ENCODE results near the gene TREH. TPM values are rescaled to one million over a fixed set of nuclear protein-coding genes. Genes with fewer than 3 reads are reported as not detected.

The TREH gene
- total and polyA plus RNA-seq, 4 donors: 0.17 to 1.1 (median 0.19) TPM; not detected in 1

- no peak for ATAC-seq (ENCODE audit: insufficient read depth, low FRiP score)
- no peak for TF ChIP-seq CTCF (IDR thresholded peaks at IDR 0.05; ENCODE audit: control extremely low read depth, extremely low read depth)
- peak overlapping the region in 1 of 2 donors; percentile 18 for H3K27ac ChIP-seq (ENCODE audit: low read depth in 1 of 2, low read length in 1 of 2)
- DNase-seq: peak in 1 of 3 donors; percentile 9
- H3K4me3 ChIP-seq: no peak overlapping the region
- peaks cover 0 to 4% (median 3%) of the 10 kb centered on the region in 5 donors for H3K4me1 ChIP-seq (ENCODE audit: control insufficient read depth in 5 of 5, insufficient read depth in 5 of 5, low read length in 5 of 5)
- 49 to 62% methylated on average over 16 of the region's 16 CpGs for WGBS, 2 donors
- H3K27me3 ChIP-seq (ENCODE audit: control insufficient read depth in 3 of 3, insufficient read depth in 3 of 3, low read length in 2 of 3): no peaks in the 10 kb centered on the region
- H3K9ac ChIP-seq (ENCODE audit: insufficient read depth in 1 of 2, low read length in 2 of 2): no peak overlapping the region
- H3K36me3 ChIP-seq (ENCODE audit: control insufficient read depth in 4 of 4, insufficient read depth in 4 of 4, low read length in 4 of 4): peaks cover 3 to 30% (median 13%) of the 10 kb centered on the region in 4 donors
- H3K9me3 ChIP-seq (ENCODE audit: control insufficient read depth in 4 of 4, insufficient read depth in 3 of 4, low read length in 3 of 4): no peaks in the 10 kb centered on the region
Observed at GRCh38 chr11:118658429-118659313, 20.8 kb downstream of the TREH start.

- 82 to 88% methylated on average over 16 of the region's 16 CpGs for WGBS, 2 donors
- H3K27ac ChIP-seq (ENCODE audit: low read depth in 1 of 2, low read length in 1 of 2): peak overlapping the region in 1 of 2 donors; percentile 0
Observed at GRCh38 chr11:118657709-118658428, 21.6 kb downstream of the TREH start.

DNA sequence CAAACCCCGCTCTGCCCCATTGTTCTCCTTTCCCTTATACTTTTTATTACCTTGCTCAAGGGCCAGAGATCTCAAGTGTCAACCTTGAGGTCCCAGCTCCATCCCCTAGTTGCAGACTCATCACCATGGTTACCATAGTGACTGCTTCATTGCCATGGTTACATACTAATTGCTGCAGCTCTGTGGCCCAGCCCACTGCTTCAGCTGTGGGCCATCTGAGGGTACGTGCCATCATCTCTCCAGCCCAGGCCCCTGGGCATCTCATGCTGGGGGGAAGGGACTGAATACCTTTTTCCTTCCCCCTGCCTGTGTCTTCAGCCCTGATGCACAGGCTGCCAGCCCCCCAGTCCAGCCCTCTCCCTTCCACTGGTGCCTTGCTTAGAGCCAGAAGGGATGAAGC lies 22.2 kb downstream of the TREH start:
- ATAC-seq (ENCODE audit: insufficient read depth, low FRiP score) (no peak), DNase-seq (no peak)
- no peak for TF ChIP-seq CTCF (IDR thresholded peaks at IDR 0.05; ENCODE audit: control extremely low read depth, extremely low read depth)
- H3K4me3 ChIP-seq: no peak overlapping the region
- WGBS, 2 donors: 80 to 85% methylated on average over 2 of the region's 2 CpGs
- H3K4me1 ChIP-seq (ENCODE audit: control insufficient read depth in 5 of 5, insufficient read depth in 5 of 5, low read length in 5 of 5): peaks cover 0 to 4% (median 3%) of the 10 kb centered on the region in 5 donors
- peaks cover 7 to 44% (median 21%) of the 10 kb centered on the region in 4 donors for H3K36me3 ChIP-seq (ENCODE audit: control insufficient read depth in 4 of 4, insufficient read depth in 4 of 4, low read length in 4 of 4)
- no peak overlapping the region for H3K9ac ChIP-seq (ENCODE audit: insufficient read depth in 1 of 2, low read length in 2 of 2)
- no peaks in the 10 kb centered on the region for H3K27me3 ChIP-seq (ENCODE audit: control insufficient read depth in 3 of 3, insufficient read depth in 3 of 3, low read length in 2 of 3)
- H3K9me3 ChIP-seq (ENCODE audit: control insufficient read depth in 4 of 4, insufficient read depth in 3 of 4, low read length in 3 of 4): no peaks in the 10 kb centered on the region
- no peak overlapping the region for H3K27ac ChIP-seq (ENCODE audit: low read depth in 1 of 2, low read length in 1 of 2)

More at GRCh38 chr11:118657709-118658428, 21.6 kb downstream of the TREH start:
- H3K27me3 ChIP-seq (ENCODE audit: control insufficient read depth in 3 of 3, insufficient read depth in 3 of 3, low read length in 2 of 3): no peaks in the 10 kb centered on the region
- ATAC-seq (ENCODE audit: insufficient read depth, low FRiP score): no peak
- no peak for DNase-seq
- H3K9ac ChIP-seq (ENCODE audit: insufficient read depth in 1 of 2, low read length in 2 of 2): no peak overlapping the region
- no peaks in the 10 kb centered on the region for H3K9me3 ChIP-seq (ENCODE audit: control insufficient read depth in 4 of 4, insufficient read depth in 3 of 4, low read length in 3 of 4)
- peaks cover 0 to 4% (median 3%) of the 10 kb centered on the region in 5 donors for H3K4me1 ChIP-seq (ENCODE audit: control insufficient read depth in 5 of 5, insufficient read depth in 5 of 5, low read length in 5 of 5)
- H3K36me3 ChIP-seq (ENCODE audit: control insufficient read depth in 4 of 4, insufficient read depth in 4 of 4, low read length in 4 of 4): peaks cover 7 to 37% (median 18%) of the 10 kb centered on the region in 4 donors
- H3K4me3 ChIP-seq: no peak overlapping the region
- TF ChIP-seq CTCF (IDR thresholded peaks at IDR 0.05; ENCODE audit: control extremely low read depth, extremely low read depth): no peak

Data from lung (tissue), 12 donors.